ENCODE measurements around the gene PRKCE.

Gene PRKCE

GRCh38 chr2:45747363-45747762, 95.9 kb downstream of the PRKCE start:
- Histone ChIP-seq H3K36me3 (no peaks in the 10 kb centered on the region), H3K9me3 (peaks cover 0 to 4% (median 0%) of the 10 kb centered on the region in 3 donors), H3K27ac (no peak overlapping the region), H3K27me3 (no peaks in the 10 kb centered on the region), H3K4me1 (peaks cover 0 to 4% (median 0%) of the 10 kb centered on the region in 4 donors), H3K4me3 (no peak overlapping the region)
- DNase-seq = no peak
- intact Hi-C loops (cut with DNase I; ENCODE audit: low total_unique reads) = no loop called here
- TF ChIP-seq CTCF (IDR thresholded peaks at IDR 0.05) = no peak

- no peak overlapping the region for H3K27ac ChIP-seq
- H3K27me3 ChIP-seq = no peaks in the 10 kb centered on the region
- H3K36me3 ChIP-seq = no peaks in the 10 kb centered on the region
- peaks cover 0 to 4% (median 0%) of the 10 kb centered on the region in 4 donors for H3K4me1 ChIP-seq
- no peak for DNase-seq
- H3K9me3 ChIP-seq = peaks cover 0 to 4% (median 0%) of the 10 kb centered on the region in 3 donors
- intact Hi-C loops (cut with DNase I; ENCODE audit: low total_unique reads) = no loop called here
- no peak overlapping the region for H3K4me3 ChIP-seq
- no peak for TF ChIP-seq CTCF (IDR thresholded peaks at IDR 0.05)
These were observed 96.8 kb downstream of the PRKCE start for GRCh38 chr2:45748239-45748638.

- no peak for DNase-seq
- TF ChIP-seq CTCF (IDR thresholded peaks at IDR 0.05) = no peak
- intact Hi-C loops (cut with DNase I; ENCODE audit: low total_unique reads) = no loop called here
- Histone ChIP-seq H3K9me3 (peaks cover 0 to 4% (median 0%) of the 10 kb centered on the region in 3 donors), H3K27ac (no peak overlapping the region), H3K36me3 (no peaks in the 10 kb centered on the region), H3K27me3 (no peaks in the 10 kb centered on the region), H3K4me1 (peaks cover 0 to 3% (median 0%) of the 10 kb centered on the region in 4 donors), H3K4me3 (no peak overlapping the region)
These were observed 98.5 kb downstream of the PRKCE start for GRCh38 chr2:45750001-45750400.

GRCh38 chr2:45750484-45750883, 99.0 kb downstream of the PRKCE start:
- TF ChIP-seq CTCF (IDR thresholded peaks at IDR 0.05) = no peak
- Histone ChIP-seq H3K27ac (no peak overlapping the region), H3K4me1 (no peaks in the 10 kb centered on the region), H3K27me3 (no peaks in the 10 kb centered on the region), H3K36me3 (no peaks in the 10 kb centered on the region), H3K9me3 (peaks cover 0 to 4% (median 0%) of the 10 kb centered on the region in 3 donors), H3K4me3 (no peak overlapping the region)
- no peak for DNase-seq
- intact Hi-C loops (cut with DNase I; ENCODE audit: low total_unique reads) = no loop called here

GRCh38 chr2:45753381-45753780, 101.9 kb downstream of the PRKCE start:
- Histone ChIP-seq H3K27me3 (no peaks in the 10 kb centered on the region), H3K36me3 (no peaks in the 10 kb centered on the region), H3K4me3 (no peak overlapping the region), H3K9me3 (no peaks in the 10 kb centered on the region), H3K4me1 (no peaks in the 10 kb centered on the region), H3K27ac (no peak overlapping the region)
- TF ChIP-seq CTCF (IDR thresholded peaks at IDR 0.05) = no peak
- intact Hi-C loops (cut with DNase I; ENCODE audit: low total_unique reads) = no loop called here
- no peak for DNase-seq
